Endothelial cell of umbilical vein (primary cell): ENCODE measurements around the gene CMBL.

ENCODE experiments used
- EZH2 ChIP-seq: IDR thresholded peaks from 2 replicates; pipeline ENCODE4 v1.6.1; 2012; ENCODE audit warnings: borderline replicate concordance, low read depth, mild to moderate bottlenecking, moderate library complexity, low read length, inconsistent platforms; ENCODE audit not compliant: severe bottlenecking
- GATA2 ChIP-seq: IDR thresholded peaks from 2 replicates; pipeline ENCODE4 v1.7.0; 2011; ENCODE audit warnings: low read depth, mild to moderate bottlenecking, moderate library complexity, mixed read lengths, low read length; ENCODE audit not compliant: insufficient read length, insufficient read depth
- JUN ChIP-seq: IDR thresholded peaks from 2 replicates; pipeline ENCODE4 v1.6.1; 2011; ENCODE audit warnings: borderline replicate concordance, low read depth; ENCODE audit not compliant: insufficient read length, insufficient read depth
- MAX ChIP-seq: IDR thresholded peaks from 2 replicates; pipeline ENCODE4 v1.6.1; 2011; ENCODE audit not compliant: insufficient read depth, insufficient read length
- MYC ChIP-seq: IDR thresholded peaks from one replicate; pipeline ENCODE4 v1.6.1; 2011; ENCODE audit warnings: mild to moderate bottlenecking, low read depth, low read length
- POLR2A ChIP-seq: IDR thresholded peaks from 2 replicates; pipeline ENCODE4 v1.6.1; 2012; ENCODE audit warnings: low read depth, mild to moderate bottlenecking, control low read depth, low read length
- POLR2AphosphoS5 ChIP-seq: IDR thresholded peaks from 2 replicates; pipeline ENCODE4 v1.6.1; 2012; ENCODE audit warnings: low read depth, mild to moderate bottlenecking, control low read depth, low read length, moderate library complexity; ENCODE audit not compliant: insufficient read depth
- TF ChIP-seq, protein P1 (sequence below), 2 donors: IDR thresholded peaks; 1 replicate in 1 of 2; 2 replicates in 1 of 2; pipeline ENCODE4 v1.5.1; 2011; ENCODE audit warnings: low read length in 2 of 2, mild to moderate bottlenecking in 2 of 2, moderate library complexity in 2 of 2, control low read depth in 1 of 2, inconsistent platforms in 1 of 2, low read depth in 1 of 2; ENCODE audit not compliant: insufficient read depth in 1 of 2; ENCODE audit errors: extremely low read depth in 1 of 2

- TF ChIP-seq, protein P1, sequence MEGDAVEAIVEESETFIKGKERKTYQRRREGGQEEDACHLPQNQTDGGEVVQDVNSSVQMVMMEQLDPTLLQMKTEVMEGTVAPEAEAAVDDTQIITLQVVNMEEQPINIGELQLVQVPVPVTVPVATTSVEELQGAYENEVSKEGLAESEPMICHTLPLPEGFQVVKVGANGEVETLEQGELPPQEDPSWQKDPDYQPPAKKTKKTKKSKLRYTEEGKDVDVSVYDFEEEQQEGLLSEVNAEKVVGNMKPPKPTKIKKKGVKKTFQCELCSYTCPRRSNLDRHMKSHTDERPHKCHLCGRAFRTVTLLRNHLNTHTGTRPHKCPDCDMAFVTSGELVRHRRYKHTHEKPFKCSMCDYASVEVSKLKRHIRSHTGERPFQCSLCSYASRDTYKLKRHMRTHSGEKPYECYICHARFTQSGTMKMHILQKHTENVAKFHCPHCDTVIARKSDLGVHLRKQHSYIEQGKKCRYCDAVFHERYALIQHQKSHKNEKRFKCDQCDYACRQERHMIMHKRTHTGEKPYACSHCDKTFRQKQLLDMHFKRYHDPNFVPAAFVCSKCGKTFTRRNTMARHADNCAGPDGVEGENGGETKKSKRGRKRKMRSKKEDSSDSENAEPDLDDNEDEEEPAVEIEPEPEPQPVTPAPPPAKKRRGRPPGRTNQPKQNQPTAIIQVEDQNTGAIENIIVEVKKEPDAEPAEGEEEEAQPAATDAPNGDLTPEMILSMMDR (IDR thresholded peaks at IDR 0.05; ENCODE audit: extremely low read depth in 1 of 2, insufficient read depth in 1 of 2, low read depth in 1 of 2, low read length in 2 of 2), result no peak
- TF ChIP-seq MAX (no peak), POLR2A (no peak), POLR2AphosphoS5 (no peak), EZH2 (no peak), MYC (no peak), JUN (no peak), GATA2 (no peak)
These were observed 35.8 kb upstream of the CMBL start for GRCh38 chr5:10343486-10343885.
